Spleen (tissue), 7 donors: ENCODE measurements around the gene RAP1GAP.

Experiments
- CTCF ChIP-seq, 11 experiments: fragments of 200-600 bp in 7 of 11; fragments of 450-650 bp in 4 of 11; sonication (generic) in 4 of 11; IDR thresholded peaks in 8 of 11; conservative IDR thresholded peaks in 3 of 11; 1 replicate in 7 of 11; 2 replicates in 4 of 11; pipeline versions ENCODE4 v1.4.0 to v1.8.0; 2016 to 2021; ENCODE audit warnings: antibody characterized with exemption in 11 of 11, inconsistent platforms in 4 of 11, mild to moderate bottlenecking in 1 of 11
- POLR2AphosphoS5 ChIP-seq, 3 donors: sonication (generic); formaldehyde crosslinking; IDR thresholded peaks; one replicate each; pipeline ENCODE4 v1.5.1; 2017; ENCODE audit warnings: antibody characterized with exemption in 3 of 3
- donor health status: DM: no; HTN: no; CAD: no; lungs with moderate emphysema.
- donor health status: DM: no; HTN: no; CAD: no.
- donor health status: DM: no; HTN: no; CAD: no.

GRCh38 chr1:21573475-21573874, 95.7 kb downstream of the RAP1GAP start:
- no peak for TF ChIP-seq POLR2AphosphoS5 (IDR thresholded peaks at IDR 0.05)
- no peak for TF ChIP-seq CTCF (IDR thresholded peaks at IDR 0.05 in 8 of 11, conservative IDR thresholded peaks at IDR 0.05 in 3 of 11)
